HepG2 (cell line): ENCODE measurements around the gene SH3GLB2. TPM values are rescaled to one million over a fixed set of nuclear protein-coding genes. Genes with fewer than 3 reads are reported as not detected.
A peak's percentile ranks its signal among the peaks of the same experiment; 100 is the strongest.

Experiments used
- AGO1 ChIP-seq: fragments of 200-400 bp; formaldehyde crosslinking; IDR thresholded peaks from 2 replicates; pipeline ENCODE4 v1.6.1; 2017; ENCODE audit warnings: mild to moderate bottlenecking, low read depth, low read length, moderate library complexity; ENCODE audit not compliant: poor library complexity, severe bottlenecking
- AHR ChIP-seq: IDR thresholded peaks from 2 replicates; pipeline ENCODE4 v1.6.1; 2018; ENCODE audit warnings: missing genetic modification reagents, missing compliant biosample characterization
- CREM ChIP-seq, 2 experiments: sonication (generic) in 1 of 2; formaldehyde crosslinking in 1 of 2; IDR thresholded peaks; 2 replicates each; pipeline versions ENCODE4 v1.4.0 to v1.6.1; 2016 to 2020; ENCODE audit warnings: antibody characterized with exemption in 1 of 2, mild to moderate bottlenecking in 1 of 2, missing genetic modification reagents in 1 of 2
- FOSL1 ChIP-seq: sonication (generic); formaldehyde crosslinking; IDR thresholded peaks from 2 replicates; pipeline ENCODE4 v1.9.0; 2021; ENCODE audit warnings: missing genetic modification reagents, borderline replicate concordance
- IRF2 ChIP-seq: IDR thresholded peaks from 2 replicates; pipeline ENCODE4 v1.6.1; 2018; ENCODE audit warnings: missing genetic modification reagents, missing compliant biosample characterization
- NFYB ChIP-seq: sonication (generic); formaldehyde crosslinking; IDR thresholded peaks from 2 replicates; pipeline ENCODE4 v1.4.0; 2020; ENCODE audit warnings: missing genetic modification reagents
- NR2F1 ChIP-seq, 2 experiments: fragments of 450-650 bp in 1 of 2; formaldehyde crosslinking in 1 of 2; IDR thresholded peaks; 2 replicates each; pipeline versions ENCODE4 v1.5.0 to v1.6.1; 2016 to 2020; ENCODE audit warnings: mild to moderate bottlenecking in 1 of 2, missing compliant biosample characterization in 1 of 2, missing genetic modification reagents in 1 of 2, moderate library complexity in 1 of 2
- PCBP1 ChIP-seq: fragments of 200-400 bp; formaldehyde crosslinking; IDR thresholded peaks from 2 replicates; pipeline ENCODE4 v1.6.1; 2017; ENCODE audit warnings: mild to moderate bottlenecking, low read depth, low read length, borderline replicate concordance
- SMAD1 ChIP-seq: sonication (generic); formaldehyde crosslinking; IDR thresholded peaks from 2 replicates; pipeline ENCODE4 v1.4.0; 2020; ENCODE audit warnings: missing genetic modification reagents, low read depth, mild to moderate bottlenecking, borderline replicate concordance
- SP4 ChIP-seq: sonication (generic); formaldehyde crosslinking; IDR thresholded peaks from 2 replicates; pipeline ENCODE4 v1.8.1; 2023; ENCODE audit warnings: mild to moderate bottlenecking, missing genetic modification reagents
- SRSF4 ChIP-seq: fragments of 200-400 bp; formaldehyde crosslinking; IDR thresholded peaks from one replicate; pipeline ENCODE4 v1.6.1; 2018; ENCODE audit warnings: mild to moderate bottlenecking, low read depth, low read length, moderate library complexity; ENCODE audit not compliant: poor library complexity, severe bottlenecking
- YY1 ChIP-seq: IDR thresholded peaks from 2 replicates; pipeline ENCODE4 v1.6.1; 2011; ENCODE audit warnings: low read length, low read depth, moderate library complexity, mild to moderate bottlenecking; ENCODE audit not compliant: insufficient read depth, insufficient replicate concordance
- ZKSCAN8 ChIP-seq: IDR thresholded peaks from 2 replicates; pipeline ENCODE4 v1.6.1; 2016; ENCODE audit warnings: borderline replicate concordance, missing genetic modification reagents, missing compliant biosample characterization
- ZNF160 ChIP-seq: sonication (generic); formaldehyde crosslinking; IDR thresholded peaks from 2 replicates; pipeline ENCODE4 v1.8.0; 2022; ENCODE audit warnings: mild to moderate bottlenecking, inconsistent platforms, missing genetic modification reagents
- ZNF256 ChIP-seq: sonication (generic); formaldehyde crosslinking; conservative IDR thresholded peaks from 2 replicates; pipeline ENCODE4 v1.4.0; 2020; ENCODE audit warnings: missing genetic modification reagents
- ZNF616 ChIP-seq: sonication (generic); formaldehyde crosslinking; IDR thresholded peaks from 2 replicates; pipeline ENCODE4 v1.5.0; 2020; ENCODE audit warnings: low read depth, mild to moderate bottlenecking, missing genetic modification reagents
- polyA plus RNA-seq, 8 experiments: library from polyadenylated mRNA; depleted of rRNA in 3 of 8; stranded (reverse) in 7 of 8; unstranded in 1 of 8; fragments of >200 nt; fragmentation: Illumina TruSeq in 4 of 8; extraction: Trizol in 4 of 8; gene quantifications; 2 replicates each; pipeline versions ENCODE4 v1.2.1 to v1.2.3, GENCODE V29; 2011 to 2016; ENCODE audit warnings: low read depth in 4 of 8, missing spikeins in 1 of 8, mixed read lengths in 1 of 8; ENCODE audit not compliant: insufficient read depth in 1 of 8
- total RNA-seq, 5 experiments: library from RNA; depleted of rRNA; stranded (reverse); fragments of >200 nt; fragmentation: Illumina TruSeq; extraction: Trizol; gene quantifications; 2 replicates each; pipeline ENCODE4 v1.2.3, GENCODE V29; 2016; ENCODE audit warnings: low read depth in 1 of 5
- TF ChIP-seq, protein P1 (sequence below): sonication (generic); formaldehyde crosslinking; IDR thresholded peaks from one replicate; pipeline ENCODE4 v1.5.1; 2020; ENCODE audit warnings: mild to moderate bottlenecking, missing genetic modification reagents; ENCODE audit errors: not compliant biosample characterization
- TF ChIP-seq, protein P2 (sequence below): sonication (generic); formaldehyde crosslinking; IDR thresholded peaks from 2 replicates; pipeline ENCODE4 v1.4.0; 2020; ENCODE audit warnings: missing genetic modification reagents, borderline replicate concordance

The SH3GLB2 gene
- total and polyA plus RNA-seq, 2 of the 13 experiments (the other 11 are each of a cell fraction or from before 2014, with no cell fraction given): 24.0 to 40.6 TPM

DNA sequence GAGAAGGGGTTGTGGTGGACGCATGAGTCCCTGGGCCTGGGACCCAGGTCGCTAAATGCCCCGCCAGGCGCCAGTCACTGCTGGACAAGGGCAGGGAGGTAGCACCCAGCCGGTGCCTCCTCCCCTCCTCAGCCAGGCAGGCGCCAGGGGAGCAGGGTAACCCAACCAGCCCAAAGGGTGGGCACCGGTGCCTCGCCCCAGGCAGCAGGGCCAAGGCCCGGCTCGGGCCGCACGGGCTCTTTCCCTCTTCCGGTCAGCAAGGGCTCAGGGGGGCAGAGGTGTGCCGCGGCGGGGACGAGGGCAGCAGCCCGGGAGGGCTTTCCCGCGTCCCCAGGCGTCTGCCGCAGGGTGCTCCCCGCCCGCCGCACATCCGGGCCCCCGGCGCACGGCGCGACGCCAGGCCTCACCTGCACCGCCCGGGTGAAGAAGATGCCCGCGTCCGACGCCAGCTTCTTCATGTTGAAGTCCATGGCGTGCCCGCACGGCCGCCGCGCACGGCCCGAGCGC, 393 bp downstream of the SH3GLB2 start (continued):
- TF ChIP-seq, protein P1, sequence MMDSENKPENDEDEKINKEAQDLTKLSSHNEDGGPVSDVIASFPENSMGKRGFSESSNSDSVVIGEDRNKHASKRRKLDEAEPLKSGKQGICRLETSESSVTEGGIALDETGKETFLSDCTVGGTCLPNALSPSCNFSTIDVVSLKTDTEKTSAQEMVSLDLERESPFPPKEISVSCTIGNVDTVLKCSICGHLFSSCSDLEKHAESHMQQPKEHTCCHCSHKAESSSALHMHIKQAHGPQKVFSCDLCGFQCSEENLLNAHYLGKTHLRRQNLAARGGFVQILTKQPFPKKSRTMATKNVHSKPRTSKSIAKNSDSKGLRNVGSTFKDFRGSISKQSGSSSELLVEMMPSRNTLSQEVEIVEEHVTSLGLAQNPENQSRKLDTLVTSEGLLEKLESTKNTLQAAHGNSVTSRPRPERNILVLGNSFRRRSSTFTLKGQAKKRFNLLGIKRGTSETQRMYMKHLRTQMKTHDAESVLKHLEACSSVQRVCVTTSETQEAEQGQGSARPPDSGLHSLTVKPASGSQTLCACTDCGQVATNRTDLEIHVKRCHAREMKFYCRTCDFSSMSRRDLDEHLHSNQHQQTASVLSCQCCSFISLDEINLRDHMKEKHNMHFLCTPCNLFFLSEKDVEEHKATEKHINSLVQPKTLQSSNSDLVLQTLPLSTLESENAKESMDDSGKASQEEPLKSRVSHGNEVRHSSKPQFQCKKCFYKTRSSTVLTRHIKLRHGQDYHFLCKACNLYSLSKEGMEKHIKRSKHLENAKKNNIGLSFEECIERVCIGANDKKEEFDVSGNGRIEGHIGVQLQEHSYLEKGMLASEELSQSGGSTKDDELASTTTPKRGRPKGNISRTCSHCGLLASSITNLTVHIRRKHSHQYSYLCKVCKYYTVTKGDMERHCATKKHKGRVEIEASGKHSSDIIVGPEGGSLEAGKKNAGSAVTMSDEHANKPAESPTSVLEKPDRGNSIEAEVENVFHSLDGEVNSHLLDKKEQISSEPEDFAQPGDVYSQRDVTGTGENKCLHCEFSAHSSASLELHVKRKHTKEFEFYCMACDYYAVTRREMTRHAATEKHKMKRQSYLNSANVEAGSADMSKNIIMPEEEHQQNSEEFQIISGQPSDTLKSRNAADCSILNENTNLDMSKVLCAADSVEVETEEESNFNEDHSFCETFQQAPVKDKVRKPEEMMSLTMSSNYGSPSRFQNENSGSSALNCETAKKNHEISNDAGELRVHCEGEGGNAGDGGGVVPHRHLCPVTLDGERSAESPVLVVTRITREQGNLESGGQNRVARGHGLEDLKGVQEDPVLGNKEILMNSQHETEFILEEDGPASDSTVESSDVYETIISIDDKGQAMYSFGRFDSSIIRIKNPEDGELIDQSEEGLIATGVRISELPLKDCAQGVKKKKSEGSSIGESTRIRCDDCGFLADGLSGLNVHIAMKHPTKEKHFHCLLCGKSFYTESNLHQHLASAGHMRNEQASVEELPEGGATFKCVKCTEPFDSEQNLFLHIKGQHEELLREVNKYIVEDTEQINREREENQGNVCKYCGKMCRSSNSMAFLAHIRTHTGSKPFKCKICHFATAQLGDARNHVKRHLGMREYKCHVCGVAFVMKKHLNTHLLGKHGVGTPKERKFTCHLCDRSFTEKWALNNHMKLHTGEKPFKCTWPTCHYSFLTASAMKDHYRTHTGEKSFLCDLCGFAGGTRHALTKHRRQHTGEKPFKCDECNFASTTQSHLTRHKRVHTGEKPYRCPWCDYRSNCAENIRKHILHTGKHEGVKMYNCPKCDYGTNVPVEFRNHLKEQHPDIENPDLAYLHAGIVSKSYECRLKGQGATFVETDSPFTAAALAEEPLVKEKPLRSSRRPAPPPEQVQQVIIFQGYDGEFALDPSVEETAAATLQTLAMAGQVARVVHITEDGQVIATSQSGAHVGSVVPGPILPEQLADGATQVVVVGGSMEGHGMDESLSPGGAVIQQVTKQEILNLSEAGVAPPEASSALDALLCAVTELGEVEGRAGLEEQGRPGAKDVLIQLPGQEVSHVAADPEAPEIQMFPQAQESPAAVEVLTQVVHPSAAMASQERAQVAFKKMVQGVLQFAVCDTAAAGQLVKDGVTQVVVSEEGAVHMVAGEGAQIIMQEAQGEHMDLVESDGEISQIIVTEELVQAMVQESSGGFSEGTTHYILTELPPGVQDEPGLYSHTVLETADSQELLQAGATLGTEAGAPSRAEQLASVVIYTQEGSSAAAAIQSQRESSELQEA (CRISPR knock-in tag): no peak
- TF ChIP-seq SMAD1 (CRISPR knock-in tag) (no peak), FOSL1 (CRISPR knock-in tag) (no peak), YY1 (peak; percentile 11), ZNF616 (peak; percentile 58; the same call in 1 of the 2 replicates), NR2F1 (CRISPR knock-in tag; IDR thresholded peaks at IDR 0.05) (no peak), NFYB (CRISPR knock-in tag) (no peak), AGO1 (no peak), PCBP1 (peak; percentile 61; the same call in 1 of the 2 replicates), ZNF256 (CRISPR knock-in tag) (no peak), AHR (CRISPR knock-in tag) (no peak; the same call in 1 of the 2 replicates), ZNF160 (CRISPR knock-in tag) (no peak), IRF2 (no peak), CREM (IDR thresholded peaks at IDR 0.05) (no peak), CREM (CRISPR knock-in tag; IDR thresholded peaks at IDR 0.05) (no peak), SRSF4 (no peak), SP4 (CRISPR knock-in tag) (no peak), ZKSCAN8 (CRISPR knock-in tag) (no peak)
- TF ChIP-seq, protein P2, sequence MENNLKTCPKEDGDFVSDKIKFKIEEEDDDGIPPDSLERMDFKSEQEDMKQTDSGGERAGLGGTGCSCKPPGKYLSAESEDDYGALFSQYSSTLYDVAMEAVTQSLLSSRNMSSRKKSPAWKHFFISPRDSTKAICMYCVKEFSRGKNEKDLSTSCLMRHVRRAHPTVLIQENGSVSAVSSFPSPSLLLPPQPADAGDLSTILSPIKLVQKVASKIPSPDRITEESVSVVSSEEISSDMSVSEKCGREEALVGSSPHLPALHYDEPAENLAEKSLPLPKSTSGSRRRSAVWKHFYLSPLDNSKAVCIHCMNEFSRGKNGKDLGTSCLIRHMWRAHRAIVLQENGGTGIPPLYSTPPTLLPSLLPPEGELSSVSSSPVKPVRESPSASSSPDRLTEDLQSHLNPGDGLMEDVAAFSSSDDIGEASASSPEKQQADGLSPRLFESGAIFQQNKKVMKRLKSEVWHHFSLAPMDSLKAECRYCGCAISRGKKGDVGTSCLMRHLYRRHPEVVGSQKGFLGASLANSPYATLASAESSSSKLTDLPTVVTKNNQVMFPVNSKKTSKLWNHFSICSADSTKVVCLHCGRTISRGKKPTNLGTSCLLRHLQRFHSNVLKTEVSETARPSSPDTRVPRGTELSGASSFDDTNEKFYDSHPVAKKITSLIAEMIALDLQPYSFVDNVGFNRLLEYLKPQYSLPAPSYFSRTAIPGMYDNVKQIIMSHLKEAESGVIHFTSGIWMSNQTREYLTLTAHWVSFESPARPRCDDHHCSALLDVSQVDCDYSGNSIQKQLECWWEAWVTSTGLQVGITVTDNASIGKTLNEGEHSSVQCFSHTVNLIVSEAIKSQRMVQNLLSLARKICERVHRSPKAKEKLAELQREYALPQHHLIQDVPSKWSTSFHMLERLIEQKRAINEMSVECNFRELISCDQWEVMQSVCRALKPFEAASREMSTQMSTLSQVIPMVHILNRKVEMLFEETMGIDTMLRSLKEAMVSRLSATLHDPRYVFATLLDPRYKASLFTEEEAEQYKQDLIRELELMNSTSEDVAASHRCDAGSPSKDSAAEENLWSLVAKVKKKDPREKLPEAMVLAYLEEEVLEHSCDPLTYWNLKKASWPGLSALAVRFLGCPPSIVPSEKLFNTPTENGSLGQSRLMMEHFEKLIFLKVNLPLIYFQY (CRISPR knock-in tag): no peak
